ENCODE data around the gene FBXO31.
"Not testable (repeated sequence)": the region's sequence is repeated elsewhere in the genome, so short reads cannot be mapped to it uniquely, and the experiment has no call there.

The FBXO31 gene

GRCh38 chr16:87360862-87361610 lies 22.5 kb downstream of the FBXO31 start:
- no peak for DNase-seq

GRCh38 chr16:87359121-87359520 lies 24.5 kb downstream of the FBXO31 start:
- DNase-seq, result no peak

GRCh38 chr16:87358696-87359095 lies 24.9 kb downstream of the FBXO31 start:
- DNase-seq, result no peak

GRCh38 chr16:87358250-87358649 lies 25.3 kb downstream of the FBXO31 start:
- DNase-seq, result no peak

- DNase-seq, result no peak
These were observed 27.1 kb downstream of the FBXO31 start for GRCh38 chr16:87356491-87356853.

- no peak for DNase-seq
These were observed 30.0 kb downstream of the FBXO31 start for GRCh38 chr16:87353613-87354012.

- no peak for DNase-seq
These were observed 30.8 kb downstream of the FBXO31 start for GRCh38 chr16:87352818-87353217.

- no peak for DNase-seq
These were observed 32.3 kb downstream of the FBXO31 start for GRCh38 chr16:87351320-87351698.

- no peak for DNase-seq
These were observed 32.8 kb downstream of the FBXO31 start for GRCh38 chr16:87350681-87351319.

GRCh38 chr16:87350031-87350430 lies 33.5 kb downstream of the FBXO31 start:
- DNase-seq, result no peak

GRCh38 chr16:87348616-87349157 lies 34.9 kb downstream of the FBXO31 start:
- no peak for DNase-seq

- DNase-seq, result no peak
These were observed 35.5 kb downstream of the FBXO31 start for GRCh38 chr16:87347932-87348615.

- no peak for DNase-seq
These were observed 37.0 kb downstream of the FBXO31 start for GRCh38 chr16:87346517-87347060.

GRCh38 chr16:87345726-87346424 lies 37.7 kb downstream of the FBXO31 start:
- peak in 1 of 3 experiments; percentile 17 for DNase-seq

- peak in 2 of 3 experiments; percentile 66 to 83 for DNase-seq
These were observed 38.5 kb downstream of the FBXO31 start for GRCh38 chr16:87344931-87345631.

- no peak for DNase-seq
These were observed 39.2 kb downstream of the FBXO31 start for GRCh38 chr16:87344165-87344930.

- no peak for DNase-seq
These were observed 39.9 kb downstream of the FBXO31 start for GRCh38 chr16:87343753-87344050.

- peak in 2 of 3 experiments; percentile 41 to 55 for DNase-seq
These were observed 40.4 kb downstream of the FBXO31 start for GRCh38 chr16:87342978-87343752.

GRCh38 chr16:87342504-87342903 lies 41.1 kb downstream of the FBXO31 start:
- no peak for DNase-seq

GRCh38 chr16:87340198-87340597 lies 43.4 kb downstream of the FBXO31 start:
- no peak for DNase-seq

- DNase-seq, result not testable (repeated sequence)
These were observed 43.9 kb downstream of the FBXO31 start for GRCh38 chr16:87339724-87340105.
